Stimulated activated CD8-positive, alpha-beta memory T cell treated with anti-CD3 and anti-CD28 coated beads, Interleukin-2, amount 100 ng/mL, for 1 hour (primary cell): ENCODE results near the gene SCG5.
"Not testable (repeated sequence)": the region's sequence is repeated elsewhere in the genome, so short reads cannot be mapped to it uniquely, and the experiment has no call there.

Source experiments
- DNase-seq, 2 donors: peaks; one replicate each; pipeline ENCODE4 v3.0.0-alpha.2; 2020; ENCODE audit warnings: low read depth in 2 of 2

SCG5 gene

GRCh38 chr15:32641517-32642059 is at the start of gene SCG5:
TSS of gene SCG5 (plus strand) at chr15:32641710. CDS start at chr15:32643593, 1,883 bp downstream.
- DNase-seq, result no peak

- DNase-seq, result not testable (repeated sequence)
Observed at GRCh38 chr15:32593151-32593550, 48.4 kb upstream of the SCG5 start, which contains the start of gene GOLGA8N. TSS of gene GOLGA8N (plus strand) at chr15:32593456.

- not testable (repeated sequence) for DNase-seq
Observed at GRCh38 chr15:32609518-32609917, 32.0 kb upstream of the SCG5 start.

- not testable (repeated sequence) for DNase-seq
Observed at GRCh38 chr15:32610719-32611118, 30.8 kb upstream of the SCG5 start.

GRCh38 chr15:32614712-32615050 is 26.8 kb upstream of the SCG5 start:
- not testable (repeated sequence) for DNase-seq

- peak; percentile 57 to 66 for DNase-seq
Observed at GRCh38 chr15:32615051-32615870, 26.2 kb upstream of the SCG5 start, which contains the start of gene ARHGAP11A. TSS of gene ARHGAP11A (plus strand) at chr15:32615504. CDS start at chr15:32616212, 708 bp downstream.

- DNase-seq, result not testable (repeated sequence)
Observed at GRCh38 chr15:32615871-32616426, 25.6 kb upstream of the SCG5 start.

GRCh38 chr15:32636410-32636809 is 5.1 kb upstream of the SCG5 start:
- no peak for DNase-seq

GRCh38 chr15:32636908-32637567 is 4.5 kb upstream of the SCG5 start:
- no peak for DNase-seq

GRCh38 chr15:32637704-32638103 is 3.8 kb upstream of the SCG5 start:
- no peak for DNase-seq

GRCh38 chr15:32642667-32643435 is 1.3 kb downstream of the SCG5 start:
- no peak for DNase-seq

- DNase-seq, result no peak
Observed at GRCh38 chr15:32643907-32644445, 2.5 kb downstream of the SCG5 start.

GRCh38 chr15:32646291-32646690 is 4.8 kb downstream of the SCG5 start:
- DNase-seq, result no peak

GRCh38 chr15:32649342-32649741 is 7.8 kb downstream of the SCG5 start:
- DNase-seq, result no peak

- DNase-seq, result peak in 1 of 2 donors; percentile 15
Observed at GRCh38 chr15:32651229-32651837, 9.8 kb downstream of the SCG5 start.

- DNase-seq, result no peak
Observed at GRCh38 chr15:32652178-32652577, 10.7 kb downstream of the SCG5 start.

GRCh38 chr15:32656091-32656490 is 14.6 kb downstream of the SCG5 start:
- DNase-seq, result no peak

- no peak for DNase-seq
Observed at GRCh38 chr15:32656496-32656895, 15.0 kb downstream of the SCG5 start.

GRCh38 chr15:32657198-32657883 is 15.8 kb downstream of the SCG5 start:
- no peak for DNase-seq

- DNase-seq, result no peak
Observed at GRCh38 chr15:32657941-32658340, 16.4 kb downstream of the SCG5 start.
